Common myeloid progenitor, CD34-positive (primary cell): ENCODE results near the gene DENND1A.

Experiments used
- CTCF ChIA-PET: fragments of 350-600 bp; sonication (Branson Sonifier 250); formaldehyde crosslinking; loops from one replicate; lab custom pipeline; 2021; ENCODE audit warnings: antibody characterized with exemption; lab: Charles Lee
- POLR2A ChIA-PET: fragments of 350-600 bp; sonication (Branson Sonifier 250); formaldehyde crosslinking; loops from one replicate; lab custom pipeline; 2021; ENCODE audit warnings: antibody characterized with exemption; lab: Charles Lee
- DNase-seq, 3 donors: peaks; one replicate each; pipeline versions ENCODE4 v3.0.0 to v3.0.0-alpha.2; 2013
- H3K27ac ChIP-seq, 2 experiments: 1 replicate in 1 of 2; 2 replicates in 1 of 2; pipeline ENCODE4 v1.7.0; 2013; ENCODE audit warnings: inconsistent platforms in 2 of 2, low read length in 2 of 2, mild to moderate bottlenecking in 2 of 2, low read depth in 1 of 2, moderate library complexity in 1 of 2; ENCODE audit not compliant: severe bottlenecking in 2 of 2, insufficient read depth in 1 of 2, poor library complexity in 1 of 2
- H3K27me3 ChIP-seq, 5 experiments: replicated peaks in 2 of 5; 1 replicate in 3 of 5; 2 replicates in 2 of 5; pipeline versions ENCODE4 v1.6.1 to v1.7.0; 2013; ENCODE audit warnings: low read length in 4 of 5, mild to moderate bottlenecking in 2 of 5, moderate library complexity in 2 of 5, inconsistent platforms in 1 of 5; ENCODE audit not compliant: insufficient read depth in 5 of 5, control insufficient read depth in 4 of 5
- H3K36me3 ChIP-seq, 4 experiments: 1 replicate in 2 of 4; 2 replicates in 2 of 4; pipeline versions ENCODE4 v1.6.1 to v1.7.0; 2013; ENCODE audit warnings: low read length in 3 of 4, control low read depth in 1 of 4, mild to moderate bottlenecking in 1 of 4; ENCODE audit not compliant: control insufficient read depth in 4 of 4, insufficient read depth in 4 of 4
- H3K4me1 ChIP-seq, 4 experiments: 1 replicate in 3 of 4; 2 replicates in 1 of 4; pipeline versions ENCODE4 v1.6.1 to v1.7.1; 2013; ENCODE audit warnings: low read length in 3 of 4, mild to moderate bottlenecking in 3 of 4, control low read depth in 1 of 4, inconsistent platforms in 1 of 4, moderate library complexity in 1 of 4; ENCODE audit not compliant: control insufficient read depth in 4 of 4, insufficient read depth in 4 of 4; ENCODE audit errors: control extremely low read depth in 1 of 4
- H3K4me3 ChIP-seq, 7 experiments: 1 replicate in 4 of 7; 2 replicates in 3 of 7; pipeline versions ENCODE4 v1.5.1 to v1.7.0; 2013; ENCODE audit warnings: mild to moderate bottlenecking in 7 of 7, low read length in 6 of 7, moderate library complexity in 6 of 7, inconsistent platforms in 2 of 7, low read depth in 2 of 7, control low read depth in 1 of 7; ENCODE audit not compliant: insufficient read depth in 4 of 7, control insufficient read depth in 1 of 7; ENCODE audit errors: extremely low read depth in 1 of 7
- H3K9me3 ChIP-seq, 5 experiments: 1 replicate in 4 of 5; 2 replicates in 1 of 5; pipeline versions ENCODE4 v1.6.1 to v1.7.1; 2013; ENCODE audit warnings: low read length in 4 of 5, mild to moderate bottlenecking in 2 of 5, inconsistent platforms in 1 of 5, low read depth in 1 of 5, moderate library complexity in 1 of 5; ENCODE audit not compliant: control insufficient read depth in 4 of 5, insufficient read depth in 2 of 5; ENCODE audit errors: control extremely low read depth in 1 of 5
- WGBS: methylation state at CpG from one replicate; pipeline ENCODE4 v1.1.5; 2013; ENCODE audit not compliant: insufficient coverage; 5-methylcytosine and 5-hydroxymethylcytosine counted together

DENND1A gene

GRCh38 chr9:123371805-123372590 is 557.9 kb downstream of the DENND1A start:
- ChIA-PET POLR2A (interaction anchor here (0.7 kb wide), 1 partner anchor 19 kb away, joined by 4 read pairs; no protein-coding TSS in a partner anchor), CTCF (interaction anchor here (1.1 to 2.7 kb wide), 4 partner anchors 12 to 23 kb away, joined by 4 to 7 read pairs (median 6); no protein-coding TSS in a partner anchor)
- no peaks in the 10 kb centered on the region for H3K36me3 ChIP-seq
- no peak for DNase-seq
- H3K27me3 ChIP-seq: peaks cover 0 to 43% (median 30%) of the 10 kb centered on the region in 5 experiments
- 91% methylated on average over 13 of the region's 14 CpGs for WGBS
- H3K9me3 ChIP-seq: no peaks in the 10 kb centered on the region
- H3K4me3 ChIP-seq: no peak overlapping the region
- no peak overlapping the region for H3K27ac ChIP-seq
- H3K4me1 ChIP-seq: peaks cover 0 to 44% (median 41%) of the 10 kb centered on the region in 4 experiments

- H3K27me3 ChIP-seq: peaks cover 0 to 43% (median 30%) of the 10 kb centered on the region in 5 experiments
- DNase-seq: no peak
- no peaks in the 10 kb centered on the region for H3K9me3 ChIP-seq
- peaks cover 0 to 36% (median 33%) of the 10 kb centered on the region in 4 experiments for H3K4me1 ChIP-seq
- ChIA-PET CTCF (interaction anchor here (1.8 to 2.7 kb wide), 3 partner anchors 13 to 22 kb away, joined by 6 to 7 read pairs (median 7); no protein-coding TSS in a partner anchor), POLR2A (no interaction called here)
- no peak overlapping the region for H3K4me3 ChIP-seq
- 97% methylated on average over 13 of the region's 18 CpGs for WGBS
- H3K36me3 ChIP-seq: no peaks in the 10 kb centered on the region
- no peak overlapping the region for H3K27ac ChIP-seq
These were observed 558.7 kb downstream of the DENND1A start for GRCh38 chr9:123371228-123371584.

- POLR2A ChIA-PET: no interaction called here
- WGBS: 90% methylated on average over 28 of the region's 29 CpGs
These were observed 559.2 kb downstream of the DENND1A start for GRCh38 chr9:123370526-123371227.

GRCh38 chr9:123370108-123370507 is 559.8 kb downstream of the DENND1A start:
- ChIA-PET POLR2A (no interaction called here), CTCF (interaction anchor here (0.6 to 2.7 kb wide), 3 partner anchors 14 to 402 kb away, joined by 4 to 7 read pairs (median 7); no protein-coding TSS in a partner anchor)
- 94% methylated on average over 13 of the region's 13 CpGs for WGBS
- H3K36me3 ChIP-seq: no peaks in the 10 kb centered on the region
- H3K4me3 ChIP-seq: no peak overlapping the region
- no peak overlapping the region for H3K27ac ChIP-seq
- H3K27me3 ChIP-seq: peaks cover 0 to 42% (median 30%) of the 10 kb centered on the region in 5 experiments
- no peak for DNase-seq
- no peaks in the 10 kb centered on the region for H3K9me3 ChIP-seq
- H3K4me1 ChIP-seq: peaks cover 0 to 25% (median 23%) of the 10 kb centered on the region in 4 experiments

More at GRCh38 chr9:123370526-123371227, 559.2 kb downstream of the DENND1A start:
- no peaks in the 10 kb centered on the region for H3K9me3 ChIP-seq
- no peak overlapping the region for H3K27ac ChIP-seq
- H3K27me3 ChIP-seq: peaks cover 0 to 43% (median 30%) of the 10 kb centered on the region in 5 experiments
- no peak for DNase-seq
- H3K36me3 ChIP-seq: no peaks in the 10 kb centered on the region
- CTCF ChIA-PET: interaction anchor here (1.8 to 2.7 kb wide), 3 partner anchors 14 to 22 kb away, joined by 6 to 7 read pairs (median 7); no protein-coding TSS in a partner anchor
- no peak overlapping the region for H3K4me3 ChIP-seq
- H3K4me1 ChIP-seq: peaks cover 0 to 31% (median 28%) of the 10 kb centered on the region in 4 experiments

- CTCF ChIA-PET: interaction anchor here (2.4 to 3.7 kb wide), 2 partner anchors 14 to 16 kb away, joined by 8 to 24 read pairs; no protein-coding TSS in a partner anchor
These were observed 560.6 kb downstream of the DENND1A start for GRCh38 chr9:123369296-123369695.

GRCh38 chr9:123368536-123369153 is 561.3 kb downstream of the DENND1A start:
- peaks cover 0 to 29% (median 27%) of the 10 kb centered on the region in 5 experiments for H3K27me3 ChIP-seq
- POLR2A ChIA-PET: no interaction called here
- H3K36me3 ChIP-seq: no peaks in the 10 kb centered on the region
- no peak overlapping the region for H3K27ac ChIP-seq
- H3K4me3 ChIP-seq: no peak overlapping the region
- CTCF ChIA-PET: interaction anchor here (2.4 to 3.7 kb wide), 2 partner anchors 14 to 17 kb away, joined by 8 to 24 read pairs; no protein-coding TSS in a partner anchor
- WGBS: 100% methylated on average over 4 of the region's 6 CpGs
- peaks cover 0 to 13% (median 11%) of the 10 kb centered on the region in 4 experiments for H3K4me1 ChIP-seq
- H3K9me3 ChIP-seq: no peaks in the 10 kb centered on the region
- DNase-seq: no peak

More at GRCh38 chr9:123369296-123369695, 560.6 kb downstream of the DENND1A start:
- H3K4me1 ChIP-seq: peaks cover 0 to 19% (median 17%) of the 10 kb centered on the region in 4 experiments
- H3K27ac ChIP-seq: no peak overlapping the region
- H3K9me3 ChIP-seq: no peaks in the 10 kb centered on the region
- POLR2A ChIA-PET: no interaction called here
- 96% methylated on average over 3 of the region's 3 CpGs for WGBS
- no peak overlapping the region for H3K4me3 ChIP-seq
- DNase-seq: no peak
- peaks cover 0 to 35% (median 27%) of the 10 kb centered on the region in 5 experiments for H3K27me3 ChIP-seq
- no peaks in the 10 kb centered on the region for H3K36me3 ChIP-seq
